ENCODE data around the gene IPO9. TPM values are rescaled to one million over a fixed set of nuclear protein-coding genes. Genes with fewer than 3 reads are reported as not detected.
"Not testable (repeated sequence)": the region's sequence is repeated elsewhere in the genome, so short reads cannot be mapped to it uniquely, and the experiment has no call there.

IPO9 gene
- total RNA-seq, 1 experiment from 2014 or later = 80.6 TPM

DNA sequence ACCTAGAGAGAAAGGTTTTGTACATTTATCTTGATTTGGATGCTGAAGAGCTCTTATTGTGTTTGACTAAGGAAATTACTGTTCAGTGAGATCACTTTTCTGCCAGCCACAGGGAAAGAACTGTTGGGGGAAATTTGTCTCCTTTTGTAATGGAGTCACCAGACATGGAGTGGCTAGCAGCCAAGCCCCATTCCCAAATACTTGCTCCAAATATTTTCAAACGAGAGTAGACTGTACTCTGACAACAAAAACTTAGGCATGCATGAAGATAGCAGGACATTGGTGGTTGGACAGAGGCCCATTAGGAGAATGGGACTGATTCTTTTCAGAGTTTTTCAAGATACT, 21.1 kb downstream of the IPO9 start:
- H3K36me3 ChIP-seq (ENCODE audit: control insufficient read depth in 1 of 2, insufficient read depth in 2 of 2, low read length in 2 of 2) = peaks cover 36 to 61% of the 10 kb centered on the region in 2 experiments
- H3K79me2 ChIP-seq (ENCODE audit: insufficient read depth, low read length) = peaks cover 52% of the 10 kb centered on the region
- ChIA-PET POLR2A (interaction anchor here (1.0 kb wide), 1 partner anchor 21 kb away, joined by 4 read pairs; the partner anchor contains the start of gene IPO9), CTCF (no interaction called here), RAD21 (ENCODE audit: low non-redundant PET in 1 of 2, low total read pairs in 2 of 2, uncharacterized antibody in 2 of 2, unreplicated experiment in 2 of 2) (no interaction called here)
- H3K9me2 ChIP-seq (ENCODE audit: insufficient read depth) = no peaks in the 10 kb centered on the region
- H3K27me3 ChIP-seq (ENCODE audit: insufficient read depth, low read length) = no peaks in the 10 kb centered on the region
- no peaks in the 10 kb centered on the region for H3K9me3 ChIP-seq (ENCODE audit: control insufficient read depth in 1 of 2, insufficient read depth in 1 of 2, low read depth in 1 of 2, low read length in 2 of 2)
- ATAC-seq (no peak; the same call in 1 of the 2 replicates), DNase-seq (ENCODE audit: low read depth, low spot score) (no peak)
- H3K4me1 ChIP-seq (ENCODE audit: control insufficient read depth in 1 of 2, insufficient read depth in 2 of 2, low read length in 2 of 2) = peaks cover 0 to 12% of the 10 kb centered on the region in 2 experiments; a peak in 2 of 4 replicates
- intact Hi-C loops (cut with micrococcal nuclease) = no loop called here
- BruUV-seq (replicated peaks) = no TSS peak
- peak overlapping the region; percentile 36; the same call in 1 of the 2 replicates for H3K4me2 ChIP-seq (ENCODE audit: low read length)
- no peak overlapping the region for H3K4me3 ChIP-seq (replicated peaks in 1 of 2; ENCODE audit: low read depth in 1 of 2, low read length in 2 of 2)
- TF ChIP-seq, protein P1, sequence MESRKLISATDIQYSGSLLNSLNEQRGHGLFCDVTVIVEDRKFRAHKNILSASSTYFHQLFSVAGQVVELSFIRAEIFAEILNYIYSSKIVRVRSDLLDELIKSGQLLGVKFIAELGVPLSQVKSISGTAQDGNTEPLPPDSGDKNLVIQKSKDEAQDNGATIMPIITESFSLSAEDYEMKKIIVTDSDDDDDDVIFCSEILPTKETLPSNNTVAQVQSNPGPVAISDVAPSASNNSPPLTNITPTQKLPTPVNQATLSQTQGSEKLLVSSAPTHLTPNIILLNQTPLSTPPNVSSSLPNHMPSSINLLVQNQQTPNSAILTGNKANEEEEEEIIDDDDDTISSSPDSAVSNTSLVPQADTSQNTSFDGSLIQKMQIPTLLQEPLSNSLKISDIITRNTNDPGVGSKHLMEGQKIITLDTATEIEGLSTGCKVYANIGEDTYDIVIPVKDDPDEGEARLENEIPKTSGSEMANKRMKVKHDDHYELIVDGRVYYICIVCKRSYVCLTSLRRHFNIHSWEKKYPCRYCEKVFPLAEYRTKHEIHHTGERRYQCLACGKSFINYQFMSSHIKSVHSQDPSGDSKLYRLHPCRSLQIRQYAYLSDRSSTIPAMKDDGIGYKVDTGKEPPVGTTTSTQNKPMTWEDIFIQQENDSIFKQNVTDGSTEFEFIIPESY (IDR thresholded peaks at IDR 0.05; ENCODE audit: extremely low read depth, insufficient replicate concordance, low read length) = no peak
- TF ChIP-seq CEBPB (IDR thresholded peaks at IDR 0.05; ENCODE audit: low read depth) = no peak
- TF ChIP-seq EZH2phosphoT487 (IDR thresholded peaks at IDR 0.05; ENCODE audit: borderline replicate concordance) = no peak
- peak; percentile 8; the same call in 1 of the 2 replicates for TF ChIP-seq FOSL1 (IDR thresholded peaks at IDR 0.05; ENCODE audit: low read depth)
- H2AFZ ChIP-seq (ENCODE audit: low read depth, low read length, poor library complexity, severe bottlenecking) = no peak overlapping the region
- peak overlapping the region; percentile 7; the same call in 1 of the 2 replicates for H3K27ac ChIP-seq (ENCODE audit: low read depth, low read length)
- peaks cover 14% of the 10 kb centered on the region; the same call in 1 of the 2 replicates for H4K20me1 ChIP-seq (ENCODE audit: insufficient read depth)
- H3K9ac ChIP-seq (ENCODE audit: low read length) = no peak overlapping the region

DNA sequence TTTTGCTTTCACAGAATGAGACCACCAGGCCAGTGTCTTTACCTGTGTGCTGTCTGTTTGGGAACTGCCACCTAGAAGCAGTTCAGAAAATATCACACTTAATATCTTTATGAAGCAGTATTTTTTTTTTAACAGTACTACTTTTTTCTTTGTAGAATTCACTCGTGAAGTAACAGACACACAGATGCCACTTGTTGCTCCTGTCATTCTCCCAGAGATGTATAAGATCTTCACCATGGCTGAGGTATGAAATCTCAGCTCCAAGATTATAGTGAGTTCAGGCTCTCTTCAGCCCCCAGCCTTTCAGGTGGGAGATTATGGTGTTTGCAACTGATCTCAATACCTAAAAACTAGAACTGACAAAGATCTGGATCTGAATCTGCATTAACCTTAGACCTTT, 23.0 kb downstream of the IPO9 start:
- Histone ChIP-seq H4K20me1 (ENCODE audit: insufficient read depth) (peaks cover 13% of the 10 kb centered on the region; the same call in 1 of the 2 replicates), H3K9me2 (ENCODE audit: insufficient read depth) (no peaks in the 10 kb centered on the region), H3K4me1 (ENCODE audit: control insufficient read depth in 1 of 2, insufficient read depth in 2 of 2, low read length in 2 of 2) (peaks cover 0 to 12% of the 10 kb centered on the region in 2 experiments; a peak in 2 of 4 replicates), H3K36me3 (ENCODE audit: control insufficient read depth in 1 of 2, insufficient read depth in 2 of 2, low read length in 2 of 2) (peaks cover 52 to 80% of the 10 kb centered on the region in 2 experiments), H3K27ac (ENCODE audit: low read depth, low read length) (no peak overlapping the region), H3K27me3 (ENCODE audit: insufficient read depth, low read length) (no peaks in the 10 kb centered on the region), H3K4me3 (replicated peaks in 1 of 2; ENCODE audit: low read depth in 1 of 2, low read length in 2 of 2) (no peak overlapping the region), H2AFZ (ENCODE audit: low read depth, low read length, poor library complexity, severe bottlenecking) (no peak overlapping the region), H3K79me2 (ENCODE audit: insufficient read depth, low read length) (peaks cover 33% of the 10 kb centered on the region), H3K4me2 (ENCODE audit: low read length) (no peak overlapping the region), H3K9me3 (ENCODE audit: control insufficient read depth in 1 of 2, insufficient read depth in 1 of 2, low read depth in 1 of 2, low read length in 2 of 2) (no peaks in the 10 kb centered on the region), H3K9ac (ENCODE audit: low read length) (no peak overlapping the region)
- RAD21 ChIA-PET (ENCODE audit: low non-redundant PET in 1 of 2, low total read pairs in 2 of 2, uncharacterized antibody in 2 of 2, unreplicated experiment in 2 of 2) = no interaction called here
- no peak for DNase-seq (ENCODE audit: low read depth, low spot score)
- ATAC-seq = no peak
- intact Hi-C loops (cut with micrococcal nuclease) = no loop called here
- no TSS peak for BruUV-seq (replicated peaks)
- TF ChIP-seq EZH2 (IDR thresholded peaks at IDR 0.05) = no peak
- no peak for TF ChIP-seq SRF (IDR thresholded peaks at IDR 0.05; ENCODE audit: low read depth)
- no peak for TF ChIP-seq EGR1 (IDR thresholded peaks at IDR 0.05; ENCODE audit: low read depth)
- no peak for TF ChIP-seq ELF1 (IDR thresholded peaks at IDR 0.05; ENCODE audit: borderline replicate concordance, low read depth)
- no peak for TF ChIP-seq JUND (IDR thresholded peaks at IDR 0.05)
- TF ChIP-seq, protein P2, sequence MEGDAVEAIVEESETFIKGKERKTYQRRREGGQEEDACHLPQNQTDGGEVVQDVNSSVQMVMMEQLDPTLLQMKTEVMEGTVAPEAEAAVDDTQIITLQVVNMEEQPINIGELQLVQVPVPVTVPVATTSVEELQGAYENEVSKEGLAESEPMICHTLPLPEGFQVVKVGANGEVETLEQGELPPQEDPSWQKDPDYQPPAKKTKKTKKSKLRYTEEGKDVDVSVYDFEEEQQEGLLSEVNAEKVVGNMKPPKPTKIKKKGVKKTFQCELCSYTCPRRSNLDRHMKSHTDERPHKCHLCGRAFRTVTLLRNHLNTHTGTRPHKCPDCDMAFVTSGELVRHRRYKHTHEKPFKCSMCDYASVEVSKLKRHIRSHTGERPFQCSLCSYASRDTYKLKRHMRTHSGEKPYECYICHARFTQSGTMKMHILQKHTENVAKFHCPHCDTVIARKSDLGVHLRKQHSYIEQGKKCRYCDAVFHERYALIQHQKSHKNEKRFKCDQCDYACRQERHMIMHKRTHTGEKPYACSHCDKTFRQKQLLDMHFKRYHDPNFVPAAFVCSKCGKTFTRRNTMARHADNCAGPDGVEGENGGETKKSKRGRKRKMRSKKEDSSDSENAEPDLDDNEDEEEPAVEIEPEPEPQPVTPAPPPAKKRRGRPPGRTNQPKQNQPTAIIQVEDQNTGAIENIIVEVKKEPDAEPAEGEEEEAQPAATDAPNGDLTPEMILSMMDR (IDR thresholded peaks at IDR 0.05 in 2 of 3, conservative IDR thresholded peaks at IDR 0.05 in 1 of 3; ENCODE audit: borderline replicate concordance in 1 of 3, insufficient read depth in 1 of 3, low read depth in 2 of 3, low read length in 2 of 3) = no peak
- TF ChIP-seq FOSL1 (IDR thresholded peaks at IDR 0.05; ENCODE audit: low read depth) = no peak
- POLR2A ChIA-PET = no interaction called here
- CTCF ChIA-PET = no interaction called here

DNA sequence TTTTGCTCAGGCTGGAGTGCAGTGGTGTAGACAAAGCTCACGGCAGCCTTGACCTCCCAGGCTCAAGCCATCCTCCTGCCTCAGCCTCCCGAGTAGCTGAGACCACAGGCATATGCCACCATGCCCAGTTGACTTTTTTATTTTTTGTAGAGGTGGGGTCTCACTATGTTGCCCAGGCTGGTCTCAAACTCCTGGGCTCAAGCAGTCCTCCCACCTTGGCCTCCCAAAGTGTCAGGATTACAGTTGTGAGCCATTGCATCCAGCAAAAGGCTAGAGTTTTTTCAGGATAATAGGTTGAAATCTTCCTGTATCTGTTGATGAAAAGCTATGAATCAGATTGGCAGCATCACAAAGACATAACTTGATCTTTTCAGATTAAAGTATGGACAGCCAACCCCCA, 27.8 kb downstream of the IPO9 start:
- H3K4me2 ChIP-seq (ENCODE audit: low read length); H3K9ac ChIP-seq (ENCODE audit: low read length); H3K79me2 ChIP-seq (ENCODE audit: insufficient read depth, low read length); BruUV-seq (replicated peaks); ATAC-seq; intact Hi-C loops (cut with micrococcal nuclease); H3K9me3 ChIP-seq (ENCODE audit: control insufficient read depth in 1 of 2, insufficient read depth in 1 of 2, low read depth in 1 of 2, low read length in 2 of 2); H4K20me1 ChIP-seq (ENCODE audit: insufficient read depth); H3K27me3 ChIP-seq (ENCODE audit: insufficient read depth, low read length); H3K9me2 ChIP-seq (ENCODE audit: insufficient read depth); RAD21 ChIA-PET (ENCODE audit: low non-redundant PET in 1 of 2, low total read pairs in 2 of 2, uncharacterized antibody in 2 of 2, unreplicated experiment in 2 of 2); POLR2A ChIA-PET; DNase-seq (ENCODE audit: low read depth, low spot score); H3K4me3 ChIP-seq (replicated peaks in 1 of 2; ENCODE audit: low read depth in 1 of 2, low read length in 2 of 2); H2AFZ ChIP-seq (ENCODE audit: low read depth, low read length, poor library complexity, severe bottlenecking); H3K27ac ChIP-seq (ENCODE audit: low read depth, low read length): not testable (repeated sequence)
- peaks cover 55 to 71% of the 10 kb centered on the region in 2 experiments for H3K36me3 ChIP-seq (ENCODE audit: control insufficient read depth in 1 of 2, insufficient read depth in 2 of 2, low read length in 2 of 2)
- CTCF ChIA-PET = interaction anchor here (1.2 kb wide), 1 partner anchor 297 kb away, joined by 3 read pairs; no protein-coding TSS in a partner anchor
- peaks cover 3 to 20% of the 10 kb centered on the region in 2 experiments; a peak in 3 of 4 replicates for H3K4me1 ChIP-seq (ENCODE audit: control insufficient read depth in 1 of 2, insufficient read depth in 2 of 2, low read length in 2 of 2)
